BE2C (cell line): ENCODE results near the gene CAMK2D.

ENCODE experiments used
- DNase-seq: peaks from one replicate; pipeline ENCODE4 v3.0.0-alpha.2; 2020
- H3K27me3 ChIP-seq: fragments of 250-450 bp; sonication (Bioruptor Pico); 2 replicates; pipeline ENCODE4 v1.5.1; 2020; ENCODE audit warnings: mild to moderate bottlenecking
- H3K36me3 ChIP-seq: fragments of 250-450 bp; sonication (Bioruptor Pico); 2 replicates; pipeline ENCODE4 v1.5.1; 2020; ENCODE audit warnings: mild to moderate bottlenecking
- H3K4me1 ChIP-seq: fragments of 250-450 bp; sonication (Bioruptor Pico); 2 replicates; pipeline ENCODE4 v1.5.1; 2020
- H3K4me3 ChIP-seq: 2 replicates; pipeline ENCODE4 v1.5.1; 2011; ENCODE audit warnings: low read depth, low read length
- H3K9me3 ChIP-seq: fragments of 250-450 bp; sonication (Bioruptor Pico); 2 replicates; pipeline ENCODE4 v1.5.1; 2020
- CTCF ChIP-seq: IDR thresholded peaks from 2 replicates; pipeline ENCODE4 v1.5.1; 2012; ENCODE audit warnings: mild to moderate bottlenecking, low read depth, low read length

The CAMK2D gene

DNA sequence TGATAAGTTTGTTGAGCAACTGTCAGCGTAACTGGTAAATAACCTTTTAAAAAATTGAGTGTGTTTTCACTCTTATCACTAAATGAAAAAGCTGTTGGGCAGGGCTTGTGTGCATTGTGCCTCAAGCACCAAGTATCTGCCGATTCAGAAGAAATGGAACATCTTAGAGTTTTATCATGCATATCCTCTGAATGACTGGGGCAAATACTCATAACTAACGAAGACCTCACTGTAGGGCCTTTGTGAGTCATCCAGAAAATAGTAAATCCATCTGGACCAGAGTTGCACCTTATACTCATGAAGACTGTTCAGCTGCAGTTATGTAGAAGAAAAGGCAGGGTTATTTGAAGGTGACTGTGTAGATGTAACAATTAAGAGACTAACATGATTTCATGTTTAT is 222.1 kb downstream of the CAMK2D start:
- Histone ChIP-seq H3K4me1 (no peaks in the 10 kb centered on the region), H3K36me3 (no peaks in the 10 kb centered on the region), H3K9me3 (no peaks in the 10 kb centered on the region), H3K27me3 (no peaks in the 10 kb centered on the region), H3K4me3 (no peak overlapping the region)
- TF ChIP-seq CTCF: no peak
- no peak for DNase-seq

- Histone ChIP-seq H3K9me3 (no peaks in the 10 kb centered on the region), H3K36me3 (no peaks in the 10 kb centered on the region), H3K4me1 (no peaks in the 10 kb centered on the region), H3K27me3 (no peaks in the 10 kb centered on the region), H3K4me3 (no peak overlapping the region)
- no peak for TF ChIP-seq CTCF
- no peak for DNase-seq
Observed at GRCh38 chr4:113537628-113538027, 223.9 kb downstream of the CAMK2D start.

GRCh38 chr4:113537203-113537602 is 224.3 kb downstream of the CAMK2D start:
- no peak for DNase-seq
- TF ChIP-seq CTCF: no peak
- H3K36me3 ChIP-seq: no peaks in the 10 kb centered on the region
- no peaks in the 10 kb centered on the region for H3K9me3 ChIP-seq
- H3K4me1 ChIP-seq: no peaks in the 10 kb centered on the region
- no peaks in the 10 kb centered on the region for H3K27me3 ChIP-seq
- no peak overlapping the region for H3K4me3 ChIP-seq

DNA sequence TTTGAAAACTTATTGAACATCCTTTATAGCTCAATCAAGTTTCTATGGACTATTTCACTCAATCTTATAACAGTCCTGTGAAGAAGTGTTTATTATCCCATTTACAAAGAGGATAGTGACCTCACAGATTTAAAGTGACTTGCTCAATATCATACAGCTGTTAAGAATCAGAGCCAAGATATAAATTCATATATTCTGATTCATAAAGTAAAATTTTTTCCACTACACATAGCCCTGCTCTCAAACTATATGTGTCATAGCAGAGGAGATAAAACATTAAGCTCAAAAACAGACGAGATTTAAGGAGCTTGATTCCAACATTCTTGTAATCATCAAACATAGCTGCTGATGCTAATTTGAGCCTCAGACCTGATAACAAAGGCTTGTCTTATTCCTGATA is 226.8 kb downstream of the CAMK2D start:
- no peak for TF ChIP-seq CTCF
- Histone ChIP-seq H3K27me3 (no peaks in the 10 kb centered on the region), H3K4me3 (no peak overlapping the region), H3K4me1 (no peaks in the 10 kb centered on the region), H3K36me3 (no peaks in the 10 kb centered on the region), H3K9me3 (no peaks in the 10 kb centered on the region)
- DNase-seq: no peak

- no peak overlapping the region for H3K4me3 ChIP-seq
- no peak for TF ChIP-seq CTCF
- H3K36me3 ChIP-seq: no peaks in the 10 kb centered on the region
- no peaks in the 10 kb centered on the region for H3K27me3 ChIP-seq
- no peaks in the 10 kb centered on the region for H3K9me3 ChIP-seq
- DNase-seq: no peak
- H3K4me1 ChIP-seq: no peaks in the 10 kb centered on the region
Observed at GRCh38 chr4:113531572-113531971, 230.0 kb downstream of the CAMK2D start.

GRCh38 chr4:113528395-113528794 is 233.1 kb downstream of the CAMK2D start:
- H3K36me3 ChIP-seq: no peaks in the 10 kb centered on the region
- H3K27me3 ChIP-seq: no peaks in the 10 kb centered on the region
- no peaks in the 10 kb centered on the region for H3K4me1 ChIP-seq
- no peaks in the 10 kb centered on the region for H3K9me3 ChIP-seq
- H3K4me3 ChIP-seq: no peak overlapping the region
- DNase-seq: no peak
- TF ChIP-seq CTCF: no peak
